Measurements from ENCODE around the gene GID4. TPM values are rescaled to one million over a fixed set of nuclear protein-coding genes. Genes with fewer than 3 reads are reported as not detected.

GID4 gene
- total and polyA plus RNA-seq, 2 of the 13 experiments (the other 11 are each of a cell fraction or from before 2014, with no cell fraction given): 4.3 to 6.1 TPM

DNA sequence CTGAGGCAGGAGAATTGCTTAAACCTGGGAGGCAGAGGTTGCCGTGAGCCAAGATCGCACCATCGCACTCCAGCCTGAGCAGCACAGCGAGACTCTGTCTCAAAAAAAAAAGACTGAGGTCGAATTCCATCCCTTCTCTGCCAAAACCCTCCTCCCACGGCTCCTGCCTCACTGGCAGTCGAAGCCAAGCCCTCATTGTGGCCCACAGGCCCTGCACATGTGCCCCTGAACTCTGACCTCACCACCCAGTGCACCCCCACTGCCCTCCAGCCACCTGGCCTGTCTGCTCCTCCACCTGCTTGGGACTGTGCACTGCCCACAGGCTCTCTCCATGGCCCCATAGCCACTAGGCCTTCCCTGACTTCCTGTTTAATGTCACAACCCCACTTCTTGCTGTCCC lies 76.3 kb downstream of the GID4 start (continued):
- TF ChIP-seq, protein P1, sequence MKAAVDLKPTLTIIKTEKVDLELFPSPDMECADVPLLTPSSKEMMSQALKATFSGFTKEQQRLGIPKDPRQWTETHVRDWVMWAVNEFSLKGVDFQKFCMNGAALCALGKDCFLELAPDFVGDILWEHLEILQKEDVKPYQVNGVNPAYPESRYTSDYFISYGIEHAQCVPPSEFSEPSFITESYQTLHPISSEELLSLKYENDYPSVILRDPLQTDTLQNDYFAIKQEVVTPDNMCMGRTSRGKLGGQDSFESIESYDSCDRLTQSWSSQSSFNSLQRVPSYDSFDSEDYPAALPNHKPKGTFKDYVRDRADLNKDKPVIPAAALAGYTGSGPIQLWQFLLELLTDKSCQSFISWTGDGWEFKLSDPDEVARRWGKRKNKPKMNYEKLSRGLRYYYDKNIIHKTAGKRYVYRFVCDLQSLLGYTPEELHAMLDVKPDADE (CRISPR knock-in tag; IDR thresholded peaks at IDR 0.05): no peak
- TF ChIP-seq, protein P2, sequence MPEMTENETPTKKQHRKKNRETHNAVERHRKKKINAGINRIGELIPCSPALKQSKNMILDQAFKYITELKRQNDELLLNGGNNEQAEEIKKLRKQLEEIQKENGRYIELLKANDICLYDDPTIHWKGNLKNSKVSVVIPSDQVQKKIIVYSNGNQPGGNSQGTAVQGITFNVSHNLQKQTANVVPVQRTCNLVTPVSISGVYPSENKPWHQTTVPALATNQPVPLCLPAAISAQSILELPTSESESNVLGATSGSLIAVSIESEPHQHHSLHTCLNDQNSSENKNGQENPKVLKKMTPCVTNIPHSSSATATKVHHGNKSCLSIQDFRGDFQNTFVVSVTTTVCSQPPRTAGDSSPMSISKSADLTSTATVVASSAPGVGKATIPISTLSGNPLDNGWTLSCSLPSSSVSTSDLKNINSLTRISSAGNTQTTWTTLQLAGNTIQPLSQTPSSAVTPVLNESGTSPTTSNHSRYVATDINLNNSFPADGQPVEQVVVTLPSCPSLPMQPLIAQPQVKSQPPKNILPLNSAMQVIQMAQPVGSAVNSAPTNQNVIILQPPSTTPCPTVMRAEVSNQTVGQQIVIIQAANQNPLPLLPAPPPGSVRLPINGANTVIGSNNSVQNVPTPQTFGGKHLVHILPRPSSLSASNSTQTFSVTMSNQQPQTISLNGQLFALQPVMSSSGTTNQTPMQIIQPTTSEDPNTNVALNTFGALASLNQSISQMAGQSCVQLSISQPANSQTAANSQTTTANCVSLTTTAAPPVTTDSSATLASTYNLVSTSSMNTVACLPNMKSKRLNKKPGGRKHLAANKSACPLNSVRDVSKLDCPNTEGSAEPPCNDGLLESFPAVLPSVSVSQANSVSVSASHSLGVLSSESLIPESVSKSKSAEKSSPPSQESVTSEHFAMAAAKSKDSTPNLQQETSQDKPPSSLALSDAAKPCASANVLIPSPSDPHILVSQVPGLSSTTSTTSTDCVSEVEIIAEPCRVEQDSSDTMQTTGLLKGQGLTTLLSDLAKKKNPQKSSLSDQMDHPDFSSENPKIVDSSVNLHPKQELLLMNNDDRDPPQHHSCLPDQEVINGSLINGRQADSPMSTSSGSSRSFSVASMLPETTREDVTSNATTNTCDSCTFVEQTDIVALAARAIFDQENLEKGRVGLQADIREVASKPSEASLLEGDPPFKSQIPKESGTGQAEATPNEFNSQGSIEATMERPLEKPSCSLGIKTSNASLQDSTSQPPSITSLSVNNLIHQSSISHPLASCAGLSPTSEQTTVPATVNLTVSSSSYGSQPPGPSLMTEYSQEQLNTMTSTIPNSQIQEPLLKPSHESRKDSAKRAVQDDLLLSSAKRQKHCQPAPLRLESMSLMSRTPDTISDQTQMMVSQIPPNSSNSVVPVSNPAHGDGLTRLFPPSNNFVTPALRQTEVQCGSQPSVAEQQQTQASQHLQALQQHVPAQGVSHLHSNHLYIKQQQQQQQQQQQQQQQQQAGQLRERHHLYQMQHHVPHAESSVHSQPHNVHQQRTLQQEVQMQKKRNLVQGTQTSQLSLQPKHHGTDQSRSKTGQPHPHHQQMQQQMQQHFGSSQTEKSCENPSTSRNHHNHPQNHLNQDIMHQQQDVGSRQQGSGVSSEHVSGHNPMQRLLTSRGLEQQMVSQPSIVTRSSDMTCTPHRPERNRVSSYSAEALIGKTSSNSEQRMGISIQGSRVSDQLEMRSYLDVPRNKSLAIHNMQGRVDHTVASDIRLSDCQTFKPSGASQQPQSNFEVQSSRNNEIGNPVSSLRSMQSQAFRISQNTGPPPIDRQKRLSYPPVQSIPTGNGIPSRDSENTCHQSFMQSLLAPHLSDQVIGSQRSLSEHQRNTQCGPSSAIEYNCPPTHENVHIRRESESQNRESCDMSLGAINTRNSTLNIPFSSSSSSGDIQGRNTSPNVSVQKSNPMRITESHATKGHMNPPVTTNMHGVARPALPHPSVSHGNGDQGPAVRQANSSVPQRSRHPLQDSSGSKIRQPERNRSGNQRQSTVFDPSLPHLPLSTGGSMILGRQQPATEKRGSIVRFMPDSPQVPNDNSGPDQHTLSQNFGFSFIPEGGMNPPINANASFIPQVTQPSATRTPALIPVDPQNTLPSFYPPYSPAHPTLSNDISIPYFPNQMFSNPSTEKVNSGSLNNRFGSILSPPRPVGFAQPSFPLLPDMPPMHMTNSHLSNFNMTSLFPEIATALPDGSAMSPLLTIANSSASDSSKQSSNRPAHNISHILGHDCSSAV (CRISPR knock-in tag; IDR thresholded peaks at IDR 0.05; ENCODE audit: borderline replicate concordance): no peak
- peak; percentile 37; the same call in 1 of the 2 replicates for TF ChIP-seq ELF1 (CRISPR knock-in tag; IDR thresholded peaks at IDR 0.05)
- TF ChIP-seq RBAK (CRISPR knock-in tag; IDR thresholded peaks at IDR 0.05): peak; percentile 28; the same call in 1 of the 2 replicates
- TF ChIP-seq, protein P3, sequence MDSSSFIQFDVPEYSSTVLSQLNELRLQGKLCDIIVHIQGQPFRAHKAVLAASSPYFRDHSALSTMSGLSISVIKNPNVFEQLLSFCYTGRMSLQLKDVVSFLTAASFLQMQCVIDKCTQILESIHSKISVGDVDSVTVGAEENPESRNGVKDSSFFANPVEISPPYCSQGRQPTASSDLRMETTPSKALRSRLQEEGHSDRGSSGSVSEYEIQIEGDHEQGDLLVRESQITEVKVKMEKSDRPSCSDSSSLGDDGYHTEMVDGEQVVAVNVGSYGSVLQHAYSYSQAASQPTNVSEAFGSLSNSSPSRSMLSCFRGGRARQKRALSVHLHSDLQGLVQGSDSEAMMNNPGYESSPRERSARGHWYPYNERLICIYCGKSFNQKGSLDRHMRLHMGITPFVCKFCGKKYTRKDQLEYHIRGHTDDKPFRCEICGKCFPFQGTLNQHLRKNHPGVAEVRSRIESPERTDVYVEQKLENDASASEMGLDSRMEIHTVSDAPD (CRISPR knock-in tag; IDR thresholded peaks at IDR 0.05): 0 out of 2 replicates have a peak, but pooled peaks have one; percentile 24
- no peak for TF ChIP-seq RELA (CRISPR knock-in tag; IDR thresholded peaks at IDR 0.05)
- TF ChIP-seq, protein P4, sequence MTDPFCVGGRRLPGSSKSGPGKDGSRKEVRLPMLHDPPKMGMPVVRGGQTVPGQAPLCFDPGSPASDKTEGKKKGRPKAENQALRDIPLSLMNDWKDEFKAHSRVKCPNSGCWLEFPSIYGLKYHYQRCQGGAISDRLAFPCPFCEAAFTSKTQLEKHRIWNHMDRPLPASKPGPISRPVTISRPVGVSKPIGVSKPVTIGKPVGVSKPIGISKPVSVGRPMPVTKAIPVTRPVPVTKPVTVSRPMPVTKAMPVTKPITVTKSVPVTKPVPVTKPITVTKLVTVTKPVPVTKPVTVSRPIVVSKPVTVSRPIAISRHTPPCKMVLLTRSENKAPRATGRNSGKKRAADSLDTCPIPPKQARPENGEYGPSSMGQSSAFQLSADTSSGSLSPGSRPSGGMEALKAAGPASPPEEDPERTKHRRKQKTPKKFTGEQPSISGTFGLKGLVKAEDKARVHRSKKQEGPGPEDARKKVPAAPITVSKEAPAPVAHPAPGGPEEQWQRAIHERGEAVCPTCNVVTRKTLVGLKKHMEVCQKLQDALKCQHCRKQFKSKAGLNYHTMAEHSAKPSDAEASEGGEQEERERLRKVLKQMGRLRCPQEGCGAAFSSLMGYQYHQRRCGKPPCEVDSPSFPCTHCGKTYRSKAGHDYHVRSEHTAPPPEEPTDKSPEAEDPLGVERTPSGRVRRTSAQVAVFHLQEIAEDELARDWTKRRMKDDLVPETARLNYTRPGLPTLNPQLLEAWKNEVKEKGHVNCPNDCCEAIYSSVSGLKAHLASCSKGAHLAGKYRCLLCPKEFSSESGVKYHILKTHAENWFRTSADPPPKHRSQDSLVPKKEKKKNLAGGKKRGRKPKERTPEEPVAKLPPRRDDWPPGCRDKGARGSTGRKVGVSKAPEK (CRISPR knock-in tag; IDR thresholded peaks at IDR 0.05; ENCODE audit: borderline replicate concordance): peak; percentile 58; the same call in 1 of the 2 replicates
- no peak for TF ChIP-seq ZNF441 (CRISPR knock-in tag; IDR thresholded peaks at IDR 0.05; ENCODE audit: borderline replicate concordance)
- TF ChIP-seq GFI1 (CRISPR knock-in tag; IDR thresholded peaks at IDR 0.05; ENCODE audit: borderline replicate concordance): no peak
- TF ChIP-seq ZNF768 (CRISPR knock-in tag; IDR thresholded peaks at IDR 0.05): no peak
- 0 out of 2 replicates have a peak, but pooled peaks have one; percentile 17 for TF ChIP-seq ZNF430 (CRISPR knock-in tag; IDR thresholded peaks at IDR 0.05)
- TF ChIP-seq, protein P5, sequence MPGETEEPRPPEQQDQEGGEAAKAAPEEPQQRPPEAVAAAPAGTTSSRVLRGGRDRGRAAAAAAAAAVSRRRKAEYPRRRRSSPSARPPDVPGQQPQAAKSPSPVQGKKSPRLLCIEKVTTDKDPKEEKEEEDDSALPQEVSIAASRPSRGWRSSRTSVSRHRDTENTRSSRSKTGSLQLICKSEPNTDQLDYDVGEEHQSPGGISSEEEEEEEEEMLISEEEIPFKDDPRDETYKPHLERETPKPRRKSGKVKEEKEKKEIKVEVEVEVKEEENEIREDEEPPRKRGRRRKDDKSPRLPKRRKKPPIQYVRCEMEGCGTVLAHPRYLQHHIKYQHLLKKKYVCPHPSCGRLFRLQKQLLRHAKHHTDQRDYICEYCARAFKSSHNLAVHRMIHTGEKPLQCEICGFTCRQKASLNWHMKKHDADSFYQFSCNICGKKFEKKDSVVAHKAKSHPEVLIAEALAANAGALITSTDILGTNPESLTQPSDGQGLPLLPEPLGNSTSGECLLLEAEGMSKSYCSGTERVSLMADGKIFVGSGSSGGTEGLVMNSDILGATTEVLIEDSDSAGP (CRISPR knock-in tag; IDR thresholded peaks at IDR 0.05; ENCODE audit: borderline replicate concordance): peak; percentile 60; the same call in 1 of the 2 replicates
- no peak for TF ChIP-seq RFXAP (CRISPR knock-in tag; IDR thresholded peaks at IDR 0.05; ENCODE audit: borderline replicate concordance)
- TF ChIP-seq NFE2L2 (IDR thresholded peaks at IDR 0.05; ENCODE audit: low read length): no peak

Measured in HepG2 (cell line).